Subcutaneous abdominal adipose tissue (tissue), 5 donors: ENCODE results near the gene RARRES1.

Source experiments
- H3K27ac ChIP-seq: one replicate; pipeline ENCODE4 v1.7.0; 2013; ENCODE audit warnings: low read depth, mild to moderate bottlenecking, inconsistent platforms, low read length, moderate library complexity
- H3K27me3 ChIP-seq, 5 donors: one replicate each; pipeline ENCODE4 v1.7.0; 2013; ENCODE audit warnings: low read length in 5 of 5, inconsistent platforms in 1 of 5; ENCODE audit not compliant: control insufficient read depth in 5 of 5, insufficient read depth in 4 of 5
- H3K36me3 ChIP-seq, 5 donors: one replicate each; pipeline ENCODE4 v1.7.0; 2013; ENCODE audit warnings: low read length in 5 of 5; ENCODE audit not compliant: control insufficient read depth in 5 of 5, insufficient read depth in 5 of 5
- H3K4me1 ChIP-seq, 5 donors: one replicate each; pipeline ENCODE4 v1.7.0; 2013; ENCODE audit warnings: low read length in 5 of 5, mild to moderate bottlenecking in 3 of 5, moderate library complexity in 1 of 5; ENCODE audit not compliant: control insufficient read depth in 5 of 5, insufficient read depth in 5 of 5
- H3K4me3 ChIP-seq, 5 donors: one replicate each; pipeline ENCODE4 v1.7.0; 2013; ENCODE audit warnings: low read length in 5 of 5, low read depth in 1 of 5
- H3K9ac ChIP-seq, 5 donors: one replicate each; pipeline ENCODE4 v1.7.0; 2013; ENCODE audit warnings: low read length in 5 of 5, mild to moderate bottlenecking in 4 of 5, moderate library complexity in 3 of 5
- H3K9me3 ChIP-seq, 5 donors: one replicate each; pipeline ENCODE4 v1.7.0; 2013; ENCODE audit warnings: low read length in 5 of 5; ENCODE audit not compliant: control insufficient read depth in 5 of 5
- donor health status: healthy.
- donor health status: healthy.
- donor health status: healthy.
- donor health status: healthy.
- donor health status: healthy.

The RARRES1 gene

DNA sequence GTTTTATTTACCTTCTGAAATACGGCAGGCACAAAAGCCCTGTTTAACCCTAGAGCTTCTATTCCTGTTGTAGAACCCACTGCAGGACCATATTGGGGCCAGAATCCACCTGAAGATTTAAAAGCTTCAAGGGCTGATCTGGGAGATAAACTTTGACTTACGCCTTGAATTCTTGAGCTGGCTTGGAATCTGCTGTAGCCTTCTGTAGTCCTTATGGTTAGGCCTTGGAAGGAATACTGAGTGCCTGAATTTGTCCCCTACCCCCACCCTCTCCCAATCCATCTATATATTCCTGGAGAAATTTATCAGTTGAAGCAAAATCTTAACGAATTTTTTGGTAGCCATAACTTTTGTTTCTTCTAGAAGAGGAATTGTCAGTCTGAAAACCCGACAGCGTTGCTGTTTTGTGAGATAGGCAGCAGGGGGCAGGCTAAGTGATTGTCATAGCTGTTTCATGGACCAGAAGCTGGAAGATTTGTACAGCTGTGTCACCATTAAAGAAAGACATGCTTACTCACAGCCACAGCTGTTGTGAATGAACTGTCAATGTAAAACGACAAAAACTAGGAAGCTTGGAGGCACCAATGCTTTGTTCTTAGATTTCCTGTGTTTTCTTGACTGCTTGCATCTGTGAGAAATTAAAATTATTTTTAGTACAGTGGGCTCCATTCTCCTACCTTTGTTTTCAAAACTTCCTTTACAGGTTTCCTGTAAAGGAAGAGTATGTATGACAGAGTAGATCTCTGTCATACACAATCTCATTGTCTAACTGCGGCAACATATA, 72.6 kb downstream of the RARRES1 start:
- Histone ChIP-seq H3K27me3 (no peaks in the 10 kb centered on the region), H3K9me3 (no peaks in the 10 kb centered on the region), H3K36me3 (peaks cover 41 to 65% (median 61%) of the 10 kb centered on the region in 5 donors), H3K4me3 (no peak overlapping the region), H3K4me1 (peaks cover 0 to 16% (median 0%) of the 10 kb centered on the region in 5 donors), H3K9ac (no peak overlapping the region), H3K27ac (peak overlapping the region; percentile 77)

- peaks cover 41 to 66% (median 61%) of the 10 kb centered on the region in 5 donors for H3K36me3 ChIP-seq
- peaks cover 0 to 16% (median 0%) of the 10 kb centered on the region in 5 donors for H3K4me1 ChIP-seq
- no peaks in the 10 kb centered on the region for H3K27me3 ChIP-seq
- H3K9me3 ChIP-seq = no peaks in the 10 kb centered on the region
- H3K9ac ChIP-seq = no peak overlapping the region
- H3K27ac ChIP-seq = peak overlapping the region; percentile 77
- no peak overlapping the region for H3K4me3 ChIP-seq
Observed at GRCh38 chr3:158658889-158659288, 73.4 kb downstream of the RARRES1 start.

DNA sequence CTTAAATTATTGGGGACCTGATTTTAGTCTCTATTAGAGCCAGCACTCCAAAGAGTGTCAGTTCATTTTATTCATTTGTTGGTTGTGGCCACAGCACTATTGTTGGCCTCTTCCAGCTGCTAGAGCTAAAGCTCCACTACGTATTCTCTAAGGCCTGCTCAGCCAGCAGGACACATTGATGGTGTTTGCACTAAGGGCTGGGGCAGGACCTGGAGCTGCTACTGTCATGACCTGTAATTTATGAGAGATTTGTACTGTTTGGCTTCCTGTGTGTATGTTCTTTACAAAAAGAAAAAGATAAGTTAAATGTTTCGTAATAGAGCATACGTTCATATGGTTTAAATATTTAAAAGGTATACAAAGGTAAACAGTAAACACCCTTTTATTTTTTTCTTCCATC, 79.8 kb downstream of the RARRES1 start:
- Histone ChIP-seq H3K4me3 (no peak overlapping the region), H3K4me1 (peaks cover 0 to 15% (median 0%) of the 10 kb centered on the region in 5 donors), H3K36me3 (peaks cover 37 to 64% (median 53%) of the 10 kb centered on the region in 5 donors), H3K27me3 (no peaks in the 10 kb centered on the region), H3K9me3 (no peaks in the 10 kb centered on the region), H3K9ac (no peak overlapping the region), H3K27ac (no peak overlapping the region)

- H3K27me3 ChIP-seq = no peaks in the 10 kb centered on the region
- H3K9me3 ChIP-seq = no peaks in the 10 kb centered on the region
- no peak overlapping the region for H3K4me3 ChIP-seq
- H3K4me1 ChIP-seq = peaks cover 0 to 15% (median 2%) of the 10 kb centered on the region in 5 donors
- H3K9ac ChIP-seq = no peak overlapping the region
- no peak overlapping the region for H3K27ac ChIP-seq
- peaks cover 33 to 64% (median 50%) of the 10 kb centered on the region in 5 donors for H3K36me3 ChIP-seq
Observed at GRCh38 chr3:158651192-158651591, 81.1 kb downstream of the RARRES1 start.

DNA sequence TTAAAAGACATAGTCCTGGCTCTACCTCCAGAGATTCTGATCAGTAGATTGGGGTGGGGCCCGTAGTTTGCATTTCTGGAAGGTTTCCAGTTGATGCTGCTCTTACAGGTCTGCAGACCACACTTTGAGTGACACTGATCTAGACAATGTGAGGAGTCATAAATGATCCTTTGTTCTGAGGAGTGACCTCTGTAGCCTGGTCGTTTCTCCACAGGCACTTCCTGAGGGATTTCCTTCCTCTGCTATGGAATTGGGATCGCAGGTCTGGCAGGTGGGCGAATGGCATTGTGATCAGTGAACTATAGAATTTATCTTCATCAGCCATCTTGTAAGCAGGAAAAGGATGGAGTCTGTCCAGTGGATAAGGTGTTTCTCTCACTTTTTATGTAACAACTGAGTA, 82.5 kb downstream of the RARRES1 start:
- H3K9me3 ChIP-seq = no peaks in the 10 kb centered on the region
- H3K4me1 ChIP-seq = peaks cover 4 to 27% (median 16%) of the 10 kb centered on the region in 5 donors
- H3K4me3 ChIP-seq = no peak overlapping the region
- H3K27ac ChIP-seq = peak overlapping the region; percentile 49
- peaks cover 26 to 54% (median 45%) of the 10 kb centered on the region in 5 donors for H3K36me3 ChIP-seq
- H3K9ac ChIP-seq = no peak overlapping the region
- H3K27me3 ChIP-seq = no peaks in the 10 kb centered on the region
